A549 (cell line): ENCODE measurements around the gene TMEM131.

Experiments
- CTCF ChIP-seq: fragments of >200 bp; sonication (Bioruptor Twin); formaldehyde crosslinking; IDR thresholded peaks from 3 replicates; pipeline ENCODE4 v1.5.1; 2016
- EHMT2 ChIP-seq: fragments of 200-600 bp; sonication (generic); IDR thresholded peaks from 2 replicates; pipeline ENCODE4 v1.6.1; 2016; ENCODE audit warnings: antibody characterized with exemption, low read depth, mild to moderate bottlenecking, moderate library complexity
- EP300 ChIP-seq, 2 experiments: fragments of >200 bp; sonication (Bioruptor Twin); formaldehyde crosslinking; IDR thresholded peaks; 2 replicates in 1 of 2; 3 replicates in 1 of 2; pipeline ENCODE4 v1.6.1; 2016 to 2017
- ESRRA ChIP-seq: fragments of 150-350 bp; IDR thresholded peaks from 2 replicates; pipeline ENCODE4 v1.6.1; 2014; ENCODE audit warnings: mild to moderate bottlenecking, low read length, borderline replicate concordance
- HOXA7 ChIP-seq: fragments of 250-450 bp; sonication (Bioruptor Pico); IDR thresholded peaks from 2 replicates; pipeline ENCODE4 v1.5.0; 2020; ENCODE audit warnings: mild to moderate bottlenecking, moderate library complexity
- JUN ChIP-seq, 2 experiments: fragments of >200 bp; sonication (Bioruptor Twin); formaldehyde crosslinking; IDR thresholded peaks; 2 replicates in 1 of 2; 3 replicates in 1 of 2; pipeline ENCODE4 v1.6.1; 2016 to 2017
- MAX ChIP-seq: IDR thresholded peaks from 2 replicates; pipeline ENCODE4 v1.6.1; 2012
- NR3C1 ChIP-seq: fragments of >200 bp; sonication (Bioruptor Twin); formaldehyde crosslinking; IDR thresholded peaks from 3 replicates; pipeline ENCODE4 v1.6.1; 2017
- PHF8 ChIP-seq: fragments of 200-600 bp; sonication (generic); IDR thresholded peaks from 2 replicates; pipeline ENCODE4 v1.6.1; 2016; ENCODE audit warnings: low read depth, mild to moderate bottlenecking, antibody characterized with exemption, moderate library complexity, borderline replicate concordance
- POLR2A ChIP-seq: IDR thresholded peaks from 2 replicates; pipeline ENCODE4 v1.6.1; 2012; ENCODE audit warnings: mild to moderate bottlenecking, low read length
- RFX5 ChIP-seq: fragments of 450-650 bp; IDR thresholded peaks from 2 replicates; pipeline ENCODE4 v1.7.1; 2014; ENCODE audit warnings: antibody characterized with exemption, mild to moderate bottlenecking, moderate library complexity
- SMC3 ChIP-seq: fragments of >200 bp; sonication (Bioruptor Twin); formaldehyde crosslinking; IDR thresholded peaks from 3 replicates; pipeline ENCODE4 v1.6.1; 2018; ENCODE audit warnings: inconsistent platforms
- ZSCAN20 ChIP-seq: fragments of 250-450 bp; sonication (Bioruptor Pico); IDR thresholded peaks from 2 replicates; pipeline ENCODE4 v1.8.0; 2022; ENCODE audit warnings: mild to moderate bottlenecking, moderate library complexity
- TF ChIP-seq, protein P1 (sequence below): fragments of 200-600 bp; sonication (generic); IDR thresholded peaks from 2 replicates; pipeline ENCODE4 v1.6.1; 2016; ENCODE audit warnings: antibody characterized with exemption, mild to moderate bottlenecking, moderate library complexity

DNA sequence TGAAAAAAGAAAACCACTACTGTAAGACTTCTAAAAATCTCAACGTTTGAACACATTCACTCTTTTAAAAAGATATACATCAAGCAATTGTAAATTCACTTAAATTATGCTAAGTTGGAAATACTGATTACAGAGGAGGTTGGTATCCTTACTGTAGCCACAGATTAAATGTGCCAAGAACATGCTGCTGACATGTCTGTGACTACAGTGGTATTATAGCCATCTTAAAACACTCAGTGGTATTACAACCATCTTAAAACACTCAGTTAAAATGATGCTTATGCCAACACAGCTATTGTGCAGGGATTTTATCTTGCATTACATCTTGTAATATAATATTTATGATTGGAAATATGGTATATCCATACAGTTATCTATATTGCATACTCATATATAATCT is 50.0 kb downstream of the TMEM131 start:
- TF ChIP-seq ZSCAN20 (CRISPR knock-in tag) (no peak), EP300 (IDR thresholded peaks at IDR 0.05) (no peak), MAX (no peak), CTCF (no peak), POLR2A (no peak), EHMT2 (no peak), PHF8 (no peak), SMC3 (no peak), HOXA7 (CRISPR knock-in tag) (no peak), ESRRA (no peak), NR3C1 (no peak), RFX5 (no peak), JUN (IDR thresholded peaks at IDR 0.05) (no peak)
- TF ChIP-seq, protein P1, sequence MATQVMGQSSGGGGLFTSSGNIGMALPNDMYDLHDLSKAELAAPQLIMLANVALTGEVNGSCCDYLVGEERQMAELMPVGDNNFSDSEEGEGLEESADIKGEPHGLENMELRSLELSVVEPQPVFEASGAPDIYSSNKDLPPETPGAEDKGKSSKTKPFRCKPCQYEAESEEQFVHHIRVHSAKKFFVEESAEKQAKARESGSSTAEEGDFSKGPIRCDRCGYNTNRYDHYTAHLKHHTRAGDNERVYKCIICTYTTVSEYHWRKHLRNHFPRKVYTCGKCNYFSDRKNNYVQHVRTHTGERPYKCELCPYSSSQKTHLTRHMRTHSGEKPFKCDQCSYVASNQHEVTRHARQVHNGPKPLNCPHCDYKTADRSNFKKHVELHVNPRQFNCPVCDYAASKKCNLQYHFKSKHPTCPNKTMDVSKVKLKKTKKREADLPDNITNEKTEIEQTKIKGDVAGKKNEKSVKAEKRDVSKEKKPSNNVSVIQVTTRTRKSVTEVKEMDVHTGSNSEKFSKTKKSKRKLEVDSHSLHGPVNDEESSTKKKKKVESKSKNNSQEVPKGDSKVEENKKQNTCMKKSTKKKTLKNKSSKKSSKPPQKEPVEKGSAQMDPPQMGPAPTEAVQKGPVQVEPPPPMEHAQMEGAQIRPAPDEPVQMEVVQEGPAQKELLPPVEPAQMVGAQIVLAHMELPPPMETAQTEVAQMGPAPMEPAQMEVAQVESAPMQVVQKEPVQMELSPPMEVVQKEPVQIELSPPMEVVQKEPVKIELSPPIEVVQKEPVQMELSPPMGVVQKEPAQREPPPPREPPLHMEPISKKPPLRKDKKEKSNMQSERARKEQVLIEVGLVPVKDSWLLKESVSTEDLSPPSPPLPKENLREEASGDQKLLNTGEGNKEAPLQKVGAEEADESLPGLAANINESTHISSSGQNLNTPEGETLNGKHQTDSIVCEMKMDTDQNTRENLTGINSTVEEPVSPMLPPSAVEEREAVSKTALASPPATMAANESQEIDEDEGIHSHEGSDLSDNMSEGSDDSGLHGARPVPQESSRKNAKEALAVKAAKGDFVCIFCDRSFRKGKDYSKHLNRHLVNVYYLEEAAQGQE, result no peak
